ENCODE measurements around the gene FRMD7.

FRMD7 gene

GRCh38 chrX:132031867-132032266, 96.0 kb downstream of the FRMD7 start:
- no peak for DNase-seq

GRCh38 chrX:132030264-132030663, 97.6 kb downstream of the FRMD7 start:
- no peak for DNase-seq
